Astrocyte of the hippocampus (primary cell): ENCODE data around the gene FAM53A.

Experiments used
- DNase-seq: peaks from one replicate; pipeline ENCODE4 v3.0.0; 2011; ENCODE audit warnings: low read depth, low spot score

FAM53A gene

DNA sequence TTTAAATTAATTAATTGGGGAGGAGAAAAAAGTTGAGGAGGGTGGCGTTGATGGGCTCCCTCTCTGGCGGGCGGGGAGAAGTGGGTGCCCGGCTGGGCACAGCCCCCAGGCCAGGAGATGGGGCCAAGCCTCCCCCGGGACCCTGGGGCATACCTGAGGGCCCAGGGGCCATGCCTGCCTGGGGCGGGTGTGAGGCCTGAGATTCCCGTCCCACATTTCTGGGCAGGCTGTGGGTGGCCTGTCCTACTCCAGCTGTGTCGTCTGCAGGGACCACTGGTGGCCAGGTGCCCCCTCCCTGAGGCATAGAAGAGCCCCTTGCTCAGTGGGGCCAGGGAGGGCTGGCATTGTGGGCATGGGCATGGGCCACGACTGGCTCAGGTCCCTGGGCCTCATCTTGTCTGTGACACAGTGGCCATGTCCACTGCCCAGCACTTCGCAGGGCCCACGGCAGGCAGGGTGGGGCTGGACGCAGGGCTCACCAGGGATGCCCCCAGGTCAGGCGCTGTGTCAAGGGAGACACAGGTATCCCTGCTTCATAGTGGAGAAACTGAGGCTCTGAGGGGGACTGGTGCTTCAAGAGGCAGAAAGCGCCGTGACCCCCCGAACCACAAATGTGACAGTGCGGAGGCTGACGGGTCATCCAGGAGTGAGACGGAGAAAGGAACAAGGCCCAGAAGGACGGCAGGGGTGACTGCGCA is 60.1 kb downstream of the FAM53A start:
- DNase-seq = no peak

DNA sequence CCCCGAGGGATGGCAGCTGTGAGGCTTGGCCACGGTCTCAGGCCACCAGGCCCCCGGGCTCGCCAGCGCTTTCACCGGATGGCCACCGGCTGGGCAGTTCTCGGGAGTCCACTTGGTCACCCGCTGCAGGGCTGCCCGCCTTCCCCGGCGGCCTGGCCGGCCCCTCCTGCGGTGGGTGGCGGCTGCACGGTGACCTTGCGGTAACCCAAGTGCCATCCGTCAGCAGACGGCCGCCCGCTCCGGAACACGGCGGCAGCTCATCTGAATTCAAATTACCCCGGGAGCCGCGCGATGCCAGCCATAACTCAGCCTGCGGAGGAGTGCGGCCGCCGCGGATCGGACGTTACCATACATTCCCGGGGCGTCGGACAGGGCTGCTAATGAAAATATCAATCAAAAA is 60.7 kb downstream of the FAM53A start:
- DNase-seq = no peak

DNA sequence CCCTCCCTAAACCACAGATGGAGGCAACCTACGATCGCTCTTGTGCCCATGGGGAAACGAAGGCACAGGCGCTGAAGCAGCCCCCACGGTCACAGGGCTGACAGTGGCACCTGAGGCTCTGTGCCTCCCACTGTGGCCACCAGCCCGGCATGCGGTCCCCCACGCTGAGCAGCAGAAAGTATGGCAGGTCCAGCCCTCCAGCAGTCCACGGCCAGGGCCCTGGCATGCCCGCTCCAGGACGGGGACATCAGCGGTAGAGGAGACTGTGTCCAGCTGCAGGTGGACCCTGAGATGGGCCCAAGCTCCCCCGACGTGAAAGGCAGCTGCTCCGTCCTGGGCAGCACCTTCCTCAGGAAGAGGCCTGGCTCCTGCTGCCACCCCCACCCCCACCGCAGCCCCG is 61.2 kb downstream of the FAM53A start:
- DNase-seq = no peak

DNA sequence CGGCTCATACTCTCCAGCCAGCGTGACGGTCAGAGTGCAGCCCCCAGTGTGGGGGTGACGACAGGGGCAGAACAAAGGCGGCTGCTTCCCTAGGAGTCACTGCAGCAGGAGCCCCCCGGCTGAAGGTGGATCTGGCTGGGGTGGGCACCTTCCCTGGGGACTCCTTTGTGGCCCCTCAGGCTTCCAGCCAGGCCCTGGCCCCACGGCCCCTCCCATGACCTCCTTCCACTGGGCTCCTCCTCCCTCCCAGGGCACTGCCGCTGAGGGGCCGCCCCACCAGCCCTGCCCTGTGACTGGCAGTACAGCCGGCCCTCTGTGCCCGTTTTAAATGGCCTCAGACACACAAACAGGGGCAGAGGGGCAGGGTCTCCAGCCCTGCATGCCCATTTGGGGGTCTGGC is 61.9 kb downstream of the FAM53A start:
- DNase-seq = no peak

DNA sequence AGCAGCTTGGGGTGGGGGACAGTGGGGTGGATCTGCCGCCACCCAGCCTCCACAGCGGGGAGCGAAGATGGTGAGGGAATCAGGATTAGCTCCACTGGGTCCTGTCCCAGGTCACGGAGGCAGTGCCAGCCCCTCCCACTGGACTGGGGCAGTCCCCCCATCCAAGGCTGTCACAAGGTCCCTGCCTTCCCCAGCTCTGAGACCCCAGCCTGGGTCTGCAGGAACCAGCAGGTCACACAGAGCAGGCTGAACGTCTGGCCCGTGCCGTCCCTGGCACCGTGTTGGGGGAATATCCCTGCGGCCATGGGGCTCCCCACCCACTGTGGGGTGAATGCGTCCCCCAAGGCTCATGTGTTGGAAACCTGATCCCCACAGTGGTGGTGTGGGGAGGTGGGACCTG is 62.6 kb downstream of the FAM53A start:
- no peak for DNase-seq

DNA sequence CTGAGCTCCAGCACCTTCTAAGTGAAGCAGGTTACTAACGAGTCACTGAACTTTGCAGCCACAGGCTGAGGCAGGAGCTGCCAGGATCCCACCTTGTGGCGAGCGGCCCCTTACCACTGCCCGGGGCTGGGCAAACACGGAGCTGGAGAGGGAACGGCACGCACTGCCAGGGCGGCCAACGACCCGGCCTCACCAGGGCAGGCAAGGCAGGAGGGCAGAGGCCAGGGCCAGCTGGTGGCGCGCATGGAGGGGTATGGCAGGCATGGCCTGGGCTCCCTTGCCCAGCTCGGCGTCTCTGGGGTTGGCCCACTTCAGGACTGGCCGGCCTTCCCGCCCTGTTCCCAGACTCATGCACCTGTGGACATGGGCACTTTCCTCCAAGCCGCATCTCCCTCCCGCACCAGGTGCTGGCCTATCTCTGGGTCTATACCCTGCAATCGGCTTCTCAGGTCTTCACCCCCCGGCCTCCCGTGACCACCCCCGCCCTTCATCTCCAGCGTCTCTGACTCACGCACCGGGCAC is 64.9 kb downstream of the FAM53A start:
- DNase-seq = no peak

DNA sequence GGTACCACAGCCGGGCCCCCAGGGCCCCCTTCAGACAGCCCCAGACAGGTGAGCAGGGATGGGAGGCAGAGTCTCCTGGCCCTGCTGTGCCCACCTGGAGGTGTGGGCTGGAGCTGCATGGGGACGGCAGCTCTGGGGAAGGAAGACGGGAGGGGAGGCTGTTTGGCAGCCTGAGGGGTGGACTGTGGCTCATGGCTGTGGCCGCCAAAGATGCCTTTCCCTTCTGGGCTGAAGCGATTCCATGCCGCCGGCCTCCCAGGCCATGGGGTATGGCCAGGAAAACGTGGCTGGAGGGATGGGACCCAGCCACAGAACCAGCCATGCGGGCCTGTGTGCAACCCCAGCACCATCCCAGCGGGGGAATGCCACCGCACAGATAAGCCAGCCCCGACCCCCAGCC is 65.7 kb downstream of the FAM53A start:
- DNase-seq = no peak

DNA sequence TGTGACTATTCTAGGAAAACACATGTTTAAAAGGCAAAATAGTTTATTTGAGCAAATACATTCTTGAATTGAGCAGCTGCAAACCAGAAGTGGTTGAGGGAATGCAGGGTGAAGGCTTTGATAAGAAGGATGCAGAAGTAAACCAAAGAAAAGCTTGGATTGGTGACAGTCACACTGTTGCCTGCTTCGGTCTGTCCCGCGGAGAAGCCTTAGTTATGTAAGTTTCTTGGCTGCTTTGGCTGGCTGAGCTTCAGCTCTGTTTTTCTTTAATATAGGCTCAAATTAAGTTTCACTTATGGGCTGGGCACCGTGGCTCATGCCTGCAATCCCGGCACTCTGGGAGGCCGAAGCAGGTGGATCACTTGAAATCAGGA is 67.6 kb downstream of the FAM53A start:
- no peak for DNase-seq

DNA sequence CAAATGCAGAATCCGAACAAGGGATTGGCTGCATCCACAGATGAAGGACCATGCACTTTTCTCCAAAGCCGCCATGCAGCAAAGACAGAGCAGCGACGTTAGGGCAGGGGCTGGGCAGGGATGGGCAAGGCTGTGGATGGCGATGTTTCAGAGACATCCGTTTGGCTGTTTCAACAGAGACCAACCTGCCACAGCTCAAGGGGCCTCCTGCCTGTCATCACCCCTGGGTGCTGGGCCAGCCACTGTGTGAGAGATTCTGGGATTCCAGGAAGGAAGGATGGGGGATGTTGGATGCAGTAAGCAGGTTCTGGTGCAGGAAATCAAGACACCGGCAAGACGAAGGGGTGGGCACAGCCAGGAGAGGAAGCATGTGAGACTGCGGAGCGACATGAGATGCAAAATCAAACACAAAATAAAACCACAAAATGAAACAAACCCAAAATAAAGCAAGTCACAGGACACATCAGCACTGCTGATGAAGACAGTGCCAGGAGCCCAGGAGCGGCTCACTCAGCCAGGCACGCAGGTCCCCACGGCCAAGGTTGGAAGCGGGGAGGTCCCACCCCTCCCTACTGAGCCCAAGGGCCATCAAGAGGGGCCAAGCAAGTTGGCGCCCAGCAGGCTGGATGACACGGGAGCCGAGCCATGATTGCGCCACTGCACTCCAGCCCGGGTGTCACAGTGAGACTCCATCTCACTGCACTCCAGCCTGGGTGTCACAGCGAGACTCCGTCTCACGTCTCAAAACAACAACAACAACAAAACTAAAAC is 68.1 kb downstream of the FAM53A start:
- DNase-seq = no peak

DNA sequence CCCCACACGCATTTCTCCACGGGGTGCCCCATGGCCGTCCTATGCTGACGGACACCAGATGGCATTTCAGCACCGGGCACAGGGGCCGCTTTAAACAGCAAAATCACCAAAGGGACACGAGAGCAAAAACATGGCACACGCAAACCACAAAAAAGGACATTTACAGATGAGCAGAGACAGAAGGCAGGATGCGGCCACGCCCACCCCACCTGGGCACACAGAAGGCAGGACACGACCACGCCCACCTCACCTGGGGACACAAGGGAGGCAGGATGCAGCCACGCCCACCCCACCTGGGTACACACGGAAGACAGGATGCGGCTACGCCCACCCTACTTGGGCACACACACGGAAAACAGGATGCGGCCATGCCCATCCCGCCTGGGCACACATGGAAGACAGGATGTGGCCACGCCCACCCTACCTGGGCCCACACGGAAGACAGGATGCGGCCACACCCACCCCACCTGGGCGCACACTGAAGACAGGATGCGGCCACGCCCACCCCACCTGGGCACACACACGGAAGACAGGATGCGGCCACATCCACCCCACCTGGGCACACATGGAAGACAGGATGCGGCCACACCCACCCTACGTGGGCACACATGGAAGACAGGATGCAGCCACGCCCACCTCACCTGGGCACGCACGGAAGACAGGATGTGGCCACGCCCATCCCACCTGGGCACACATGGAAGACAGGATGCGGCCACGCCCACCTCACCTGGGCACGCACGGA is 69.1 kb downstream of the FAM53A start:
- DNase-seq = no peak

DNA sequence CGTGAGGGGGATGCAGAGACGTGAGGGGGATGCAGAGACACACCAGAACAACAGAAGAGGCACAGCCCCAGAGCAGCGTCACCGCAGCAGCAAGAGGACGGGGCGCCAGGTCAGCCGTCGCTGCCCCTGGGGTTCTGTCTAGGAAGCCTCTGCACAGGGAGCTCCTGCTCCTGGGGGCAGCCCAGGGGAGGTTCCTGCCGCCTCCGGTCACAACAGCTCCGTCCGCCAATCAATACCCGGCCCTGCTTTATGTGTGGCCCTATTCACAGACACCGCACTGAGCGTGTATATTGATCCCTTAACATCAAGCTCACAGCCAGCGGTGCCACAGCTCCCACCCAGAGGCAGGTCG is 69.6 kb downstream of the FAM53A start:
- no peak for DNase-seq

DNA sequence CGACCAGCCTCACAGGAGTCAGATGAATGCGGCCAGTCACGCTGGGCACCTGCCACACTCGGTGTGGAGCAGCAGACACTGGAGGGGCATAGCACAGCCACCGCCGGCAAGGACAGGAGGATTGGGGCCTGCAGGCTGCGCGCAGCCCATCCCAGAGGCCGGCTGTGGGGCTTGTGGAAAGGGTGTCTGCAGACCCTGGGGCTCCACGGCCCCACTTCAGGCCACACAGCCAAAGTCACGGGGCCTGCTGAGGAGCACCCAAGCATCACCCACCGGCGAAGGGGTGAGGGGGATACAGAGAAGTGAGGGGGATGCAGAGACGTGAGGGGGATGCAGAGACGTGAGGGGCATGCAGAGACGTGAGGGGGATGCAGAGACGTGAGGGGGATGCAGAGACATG is 70.1 kb downstream of the FAM53A start:
- no peak for DNase-seq

DNA sequence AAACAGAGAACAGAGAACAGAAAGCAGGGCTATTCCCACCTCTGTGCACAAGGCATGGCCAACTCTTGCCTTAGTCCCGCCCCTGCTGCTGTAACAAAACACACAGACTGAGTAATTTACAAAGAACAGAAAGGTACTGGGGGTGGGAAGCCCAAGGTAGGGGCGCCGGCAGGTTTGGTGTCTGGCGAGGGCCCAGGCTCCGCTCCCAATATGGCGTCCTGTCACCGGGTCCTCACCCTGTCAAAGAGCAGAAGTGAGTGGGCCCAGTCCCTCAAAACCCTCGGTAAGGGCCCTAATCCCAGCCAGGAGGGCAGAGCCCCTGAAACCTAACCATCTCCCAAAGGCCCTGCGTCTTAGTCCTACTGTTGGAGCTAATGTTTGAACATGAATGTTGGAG is 71.0 kb downstream of the FAM53A start:
- DNase-seq = no peak

DNA sequence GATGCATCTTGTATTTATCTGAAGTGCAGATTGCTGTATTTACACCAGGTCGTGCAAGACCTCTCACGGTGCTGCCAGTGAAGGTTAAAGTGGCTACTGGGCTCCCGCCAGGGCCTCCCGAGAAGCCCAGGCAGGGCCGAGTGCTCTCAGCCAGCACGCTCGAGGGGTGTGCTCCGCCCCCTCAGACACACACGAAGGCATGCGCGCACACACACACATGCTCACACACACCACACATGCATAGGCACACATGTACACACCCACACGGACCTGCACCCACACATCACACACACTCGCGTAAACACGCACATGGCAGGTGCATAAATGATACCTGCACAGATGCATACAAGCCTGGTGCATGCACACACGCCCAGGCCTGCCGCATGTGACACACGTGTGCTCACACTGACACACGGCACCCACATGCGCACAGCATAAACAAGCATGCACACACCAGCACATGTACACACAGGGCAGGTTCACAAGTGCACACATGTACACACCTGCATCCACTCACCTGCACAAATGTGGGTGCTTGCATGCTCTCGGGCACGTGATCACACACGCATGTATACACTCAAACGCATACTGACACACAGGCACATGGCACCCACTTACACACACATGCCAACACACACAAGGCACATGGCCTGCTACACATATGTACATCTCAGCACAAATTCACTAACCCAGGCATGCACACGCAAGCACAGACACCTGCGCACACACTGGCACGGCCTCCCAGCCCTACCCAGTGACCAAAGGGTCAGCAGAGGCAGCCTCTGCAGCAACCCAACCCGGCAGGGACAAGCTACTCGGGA is 71.6 kb downstream of the FAM53A start:
- no peak for DNase-seq

DNA sequence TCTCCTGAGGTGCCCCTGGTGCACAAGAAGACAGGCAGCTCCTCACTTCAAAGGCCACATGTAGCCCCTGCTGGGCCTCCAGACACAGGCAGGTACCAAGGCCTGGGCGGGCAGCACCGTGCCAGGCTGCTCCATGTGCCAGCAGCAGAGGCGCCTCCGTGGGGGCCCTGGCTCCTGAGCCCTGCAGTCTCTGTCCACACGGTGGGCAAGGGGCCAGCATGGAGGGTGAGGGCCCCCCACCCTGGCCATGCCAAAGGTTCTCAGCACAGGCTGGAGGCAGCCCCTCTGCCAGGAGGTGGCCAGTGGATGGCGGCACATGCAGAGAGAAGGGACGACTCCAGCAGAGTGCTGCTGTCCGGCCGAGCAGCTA is 72.6 kb downstream of the FAM53A start:
- no peak for DNase-seq

DNA sequence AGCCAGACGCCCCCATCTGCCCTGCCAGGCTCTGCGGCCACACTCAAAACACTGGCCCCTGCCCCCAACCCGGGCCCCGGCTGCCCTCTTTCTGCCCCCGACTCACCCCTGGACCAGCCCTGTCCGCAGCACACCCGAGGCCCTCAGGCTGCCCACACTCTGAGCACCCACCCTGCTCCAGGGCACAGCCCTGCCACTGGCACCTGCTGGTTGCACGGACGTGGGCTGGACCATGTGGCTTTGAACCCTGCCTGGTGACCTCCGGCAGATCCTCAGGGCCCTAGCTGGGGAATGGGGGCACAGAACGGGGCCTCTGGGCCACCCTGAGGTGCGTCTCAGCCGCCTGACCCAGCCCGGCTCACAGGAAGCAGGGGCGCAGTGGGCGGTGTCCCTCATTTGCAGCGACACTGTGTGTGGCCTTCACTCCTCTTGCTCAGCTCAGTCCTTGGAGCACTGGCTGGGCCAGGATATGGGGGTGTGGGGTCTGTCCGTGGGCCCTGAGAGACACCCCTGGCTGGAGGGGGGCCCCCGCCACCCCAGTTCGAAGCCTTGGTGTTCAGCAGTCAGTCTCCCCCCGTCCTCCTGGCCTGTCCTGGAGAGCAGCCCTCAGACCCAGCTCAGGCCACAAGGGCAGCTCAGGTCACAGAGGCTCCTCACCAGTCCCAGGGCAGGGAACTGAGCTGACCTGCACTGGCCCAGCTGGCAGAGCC is 73.2 kb downstream of the FAM53A start:
- no peak for DNase-seq

DNA sequence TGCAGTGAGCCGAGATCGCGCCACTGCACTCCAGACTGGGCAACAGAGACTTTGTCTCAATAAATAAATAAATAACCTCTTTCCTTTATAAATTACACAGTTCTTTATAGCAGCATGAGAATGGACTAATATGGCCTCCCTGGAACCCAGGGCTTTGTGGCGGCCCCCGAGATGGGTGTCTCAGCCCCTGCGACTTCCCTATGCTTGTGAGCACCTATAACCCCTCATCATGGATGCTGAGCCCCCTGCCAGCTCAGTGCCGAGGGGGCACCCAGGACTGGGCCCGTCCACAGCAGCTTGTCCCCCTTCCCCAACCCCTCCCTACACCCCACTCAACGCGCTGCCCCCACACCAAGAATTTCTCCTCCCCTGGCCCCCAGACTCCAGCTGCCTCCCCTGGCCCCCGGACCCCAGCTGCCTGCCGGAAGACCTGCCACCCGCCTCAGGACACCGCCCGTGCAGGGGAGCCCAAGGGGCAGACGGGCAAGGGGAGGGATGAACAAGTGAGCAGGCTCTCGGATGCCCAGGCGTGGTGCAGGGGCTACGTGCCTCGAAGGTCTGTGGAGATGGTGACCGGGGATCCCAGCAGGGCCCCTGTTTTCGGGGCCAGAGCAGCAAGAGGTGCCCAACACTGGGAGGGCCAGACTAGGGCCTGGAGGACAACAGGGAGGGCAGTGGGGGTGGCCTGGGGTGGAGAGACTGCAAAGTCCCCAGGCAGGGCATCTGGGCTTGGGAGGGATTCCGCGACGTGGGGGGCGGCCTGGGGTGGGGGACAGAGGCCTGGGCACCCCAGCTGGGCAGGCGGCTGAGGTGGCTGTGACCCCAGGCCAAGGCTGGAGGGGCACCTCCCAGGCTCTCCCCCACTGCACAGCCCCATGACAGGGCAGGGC is 74.0 kb downstream of the FAM53A start:
- DNase-seq = no peak

DNA sequence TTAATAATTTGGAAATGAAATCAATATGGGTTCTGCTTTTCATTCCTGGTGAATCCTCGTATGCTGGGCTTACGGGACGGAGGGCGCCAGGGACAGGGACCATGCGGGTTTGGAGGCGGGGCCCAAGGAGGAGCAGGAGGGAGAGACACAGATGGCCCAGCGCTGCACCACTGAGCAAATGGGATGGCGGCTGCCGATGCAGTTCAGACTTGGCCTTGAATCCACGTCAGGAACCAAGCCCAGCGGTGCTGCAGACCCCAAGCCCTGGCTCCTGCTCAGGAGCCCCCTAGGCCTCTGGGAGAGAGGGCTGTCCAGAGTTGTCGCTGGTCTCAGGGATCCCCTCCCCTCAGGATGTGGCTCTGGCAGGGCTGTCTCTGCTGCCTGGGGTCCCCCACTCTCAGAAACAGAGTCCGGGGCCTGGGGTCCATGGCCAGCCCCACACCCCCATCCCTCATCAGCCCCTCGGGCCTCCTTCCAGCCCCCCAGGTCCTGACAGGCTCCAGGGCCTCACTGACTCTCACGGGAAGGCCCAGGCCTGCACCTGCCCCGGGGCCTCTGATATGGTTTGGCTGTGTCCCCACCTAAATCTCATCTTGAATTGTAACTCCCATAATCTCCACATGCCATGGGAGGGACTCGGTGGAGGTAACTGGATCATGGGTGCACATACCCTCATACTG is 75.2 kb downstream of the FAM53A start:
- DNase-seq = no peak

DNA sequence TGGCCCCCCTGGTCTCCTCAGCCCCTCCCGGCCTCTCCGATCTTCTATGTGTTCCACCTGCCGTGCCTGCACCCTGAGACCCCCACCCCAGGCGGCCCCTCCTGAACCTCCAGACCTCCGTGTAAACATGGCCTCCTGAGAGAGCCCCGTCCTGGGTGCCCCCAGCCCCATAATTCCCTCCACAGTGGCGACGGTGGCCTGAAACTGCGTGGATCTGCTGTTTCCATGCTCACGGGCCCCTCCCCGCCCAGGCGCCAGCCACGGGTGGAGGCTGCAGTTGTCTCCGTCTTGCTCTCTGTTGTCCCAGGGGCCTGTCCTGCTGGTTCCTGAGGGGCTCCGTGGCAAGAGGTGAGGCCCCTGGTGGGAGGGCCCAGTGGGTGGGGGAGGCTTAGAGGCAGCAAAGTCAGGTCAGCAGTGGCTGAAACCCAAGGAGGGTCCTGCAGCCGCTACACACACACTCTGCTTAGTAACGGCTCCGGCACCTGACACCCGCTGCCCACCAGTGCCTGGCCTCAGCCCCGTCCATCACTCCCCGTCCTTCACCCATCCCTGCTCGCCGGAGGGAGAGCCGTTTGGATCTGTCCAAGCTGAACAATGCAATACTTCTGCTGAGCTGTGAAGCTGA is 75.8 kb downstream of the FAM53A start:
- DNase-seq = no peak
